ENCODE measurements around the gene NOS3.
"Not testable (repeated sequence)": the region's sequence is repeated elsewhere in the genome, so short reads cannot be mapped to it uniquely, and the experiment has no call there.

NOS3 gene

DNA sequence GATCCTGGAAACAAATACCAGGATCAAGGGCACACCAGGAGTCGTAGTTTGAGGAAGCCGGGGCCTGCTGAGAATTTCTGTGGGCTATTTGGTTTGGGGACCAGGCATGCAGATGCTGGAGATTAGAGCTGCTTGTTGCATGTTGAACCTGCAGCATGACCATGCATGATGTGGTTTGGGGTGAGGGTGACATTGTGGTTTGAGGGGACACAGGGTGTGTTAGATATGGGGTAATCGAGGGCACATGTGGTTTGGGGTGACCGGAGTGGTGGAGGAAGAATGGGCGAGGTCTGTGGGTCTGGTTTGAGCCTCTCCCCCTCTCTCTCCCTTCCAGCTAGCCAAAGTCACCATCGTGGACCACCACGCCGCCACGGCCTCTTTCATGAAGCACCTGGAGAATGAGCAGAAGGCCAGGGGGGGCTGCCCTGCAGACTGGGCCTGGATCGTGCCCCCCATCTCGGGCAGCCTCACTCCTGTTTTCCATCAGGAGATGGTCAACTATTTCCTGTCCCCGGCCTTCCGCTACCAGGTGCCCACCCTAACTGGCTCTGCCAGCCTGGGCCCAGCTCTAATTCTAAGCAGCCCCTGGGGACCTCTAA, 10.2 kb downstream of the NOS3 start:
- DNase-seq (ENCODE audit: low spot score) = no peak

GRCh38 chr7:151001546-151001945, 10.7 kb downstream of the NOS3 start:
- no peak for DNase-seq (ENCODE audit: low spot score)

GRCh38 chr7:151003572-151003971, 12.8 kb downstream of the NOS3 start:
- no peak for DNase-seq (ENCODE audit: low spot score)

DNA sequence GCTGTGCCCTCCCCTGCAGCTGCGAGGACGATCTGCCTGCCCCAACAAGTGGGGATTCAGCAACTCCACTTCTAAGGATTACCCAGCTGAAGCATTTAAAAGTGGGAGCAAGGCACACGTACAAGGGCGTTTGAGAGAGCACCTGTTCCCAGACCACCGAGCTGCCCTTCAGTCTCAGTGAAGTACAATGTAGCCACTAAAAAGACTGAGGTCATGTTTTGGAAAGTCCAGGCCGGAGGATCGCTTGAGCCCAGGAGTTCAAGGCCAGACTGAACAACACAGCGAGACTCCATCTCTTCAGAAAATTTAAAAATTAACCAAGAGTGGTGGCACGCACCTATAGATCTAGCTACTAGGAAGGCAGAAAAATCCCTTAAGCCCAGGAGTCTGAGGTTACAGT, 14.7 kb downstream of the NOS3 start:
- DNase-seq (ENCODE audit: low spot score) = no peak

DNA sequence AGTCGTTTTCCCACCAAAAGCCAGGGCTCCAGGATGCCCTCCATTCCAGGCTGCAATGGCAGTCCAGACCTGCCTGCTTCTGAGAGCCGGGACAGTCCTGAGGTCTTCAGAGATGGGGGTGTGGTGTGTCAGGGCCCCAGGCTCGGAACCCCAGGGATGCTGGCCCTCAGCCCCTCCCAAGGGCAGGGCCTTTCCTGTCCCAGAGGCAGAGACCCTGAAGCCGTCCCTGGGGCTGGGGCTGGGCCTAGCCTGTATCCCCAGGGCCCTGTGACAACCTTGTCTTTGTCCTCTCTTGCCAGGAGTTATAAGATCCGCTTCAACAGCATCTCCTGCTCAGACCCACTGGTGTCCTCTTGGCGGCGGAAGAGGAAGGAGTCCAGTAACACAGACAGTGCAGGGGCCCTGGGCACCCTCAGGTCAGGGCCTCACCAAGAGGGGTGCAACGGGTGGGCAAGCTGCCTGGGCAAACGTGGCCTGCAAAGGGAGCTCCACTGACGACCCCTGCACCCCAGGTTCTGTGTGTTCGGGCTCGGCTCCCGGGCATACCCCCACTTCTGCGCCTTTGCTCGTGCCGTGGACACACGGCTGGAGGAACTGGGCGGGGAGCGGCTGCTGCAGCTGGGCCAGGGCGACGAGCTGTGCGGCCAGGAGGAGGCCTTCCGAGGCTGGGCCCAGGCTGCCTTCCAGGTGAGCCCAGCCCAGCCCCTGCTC, 15.9 kb downstream of the NOS3 start:
- DNase-seq (ENCODE audit: low spot score) = no peak

- no peak for DNase-seq (ENCODE audit: low spot score)
Observed at GRCh38 chr7:151007469-151007898, 16.7 kb downstream of the NOS3 start.

DNA sequence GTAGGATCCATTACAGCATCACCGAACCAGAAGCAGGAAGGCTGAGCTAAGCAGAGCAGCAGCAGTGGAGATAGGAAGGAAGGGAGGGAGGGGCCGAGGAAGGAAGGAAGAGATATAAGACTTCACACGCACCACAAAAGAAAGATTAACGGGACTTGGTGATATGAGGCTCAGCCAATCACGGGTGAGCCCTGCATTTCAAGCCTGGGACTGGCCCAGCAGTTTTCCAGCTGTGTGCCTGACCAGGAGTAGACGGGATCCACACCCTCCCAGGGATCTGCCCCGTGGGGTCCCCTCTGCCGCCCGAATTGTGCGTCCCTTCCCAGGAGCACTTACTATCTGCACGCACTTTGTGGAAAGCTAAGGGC, 17.3 kb downstream of the NOS3 start:
- no peak for DNase-seq (ENCODE audit: low spot score)

DNA sequence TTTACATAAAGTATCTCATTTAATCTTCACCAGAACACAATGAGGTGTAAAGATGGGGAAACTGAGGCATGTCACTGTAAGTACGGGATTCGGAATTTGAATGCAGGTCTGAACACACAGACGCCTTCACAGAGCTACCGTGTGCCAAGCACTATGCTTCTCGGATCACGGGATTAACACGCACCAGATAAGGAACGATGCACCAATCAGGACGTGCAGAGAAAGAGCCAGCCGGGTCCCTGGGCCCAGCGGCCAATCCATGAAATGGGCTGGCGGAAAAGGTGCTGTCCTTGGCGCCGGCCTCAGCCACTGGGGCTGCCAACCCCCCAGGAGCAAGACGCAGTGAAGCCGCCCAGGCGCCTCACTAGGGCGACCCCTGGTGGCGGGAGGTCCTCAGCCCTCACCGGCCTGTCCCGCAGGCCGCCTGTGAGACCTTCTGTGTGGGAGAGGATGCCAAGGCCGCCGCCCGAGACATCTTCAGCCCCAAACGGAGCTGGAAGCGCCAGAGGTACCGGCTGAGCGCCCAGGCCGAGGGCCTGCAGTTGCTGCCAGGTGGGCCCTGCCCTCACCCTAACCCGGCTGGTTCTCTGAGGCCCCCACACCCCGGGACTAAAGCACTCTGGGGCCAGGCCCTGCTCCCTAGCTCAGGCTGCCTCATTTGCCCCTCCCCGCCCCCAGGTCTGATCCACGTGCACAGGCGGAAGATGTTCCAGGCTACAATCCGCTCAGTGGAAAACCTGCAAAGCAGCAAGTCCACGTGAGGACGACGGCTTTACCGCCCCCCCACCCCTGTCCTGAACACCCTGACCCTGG, 17.9 kb downstream of the NOS3 start:
- peak; percentile 87 for DNase-seq (ENCODE audit: low spot score)

GRCh38 chr7:151009327-151010036, 18.7 kb downstream of the NOS3 start:
- DNase-seq (ENCODE audit: low spot score) = peak; percentile 47

DNA sequence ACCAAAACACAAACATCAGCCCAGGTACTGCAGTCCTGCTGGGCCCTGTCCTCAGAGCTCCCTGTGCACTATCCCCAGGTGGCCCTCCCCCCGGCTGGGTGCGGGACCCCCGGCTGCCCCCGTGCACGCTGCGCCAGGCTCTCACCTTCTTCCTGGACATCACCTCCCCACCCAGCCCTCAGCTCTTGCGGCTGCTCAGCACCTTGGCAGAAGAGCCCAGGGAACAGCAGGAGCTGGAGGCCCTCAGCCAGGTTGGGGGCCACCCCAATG, 19.2 kb downstream of the NOS3 start:
- no peak for DNase-seq (ENCODE audit: low spot score)

GRCh38 chr7:151010307-151011096, 19.7 kb downstream of the NOS3 start:
- no peak for DNase-seq (ENCODE audit: low spot score)

DNA sequence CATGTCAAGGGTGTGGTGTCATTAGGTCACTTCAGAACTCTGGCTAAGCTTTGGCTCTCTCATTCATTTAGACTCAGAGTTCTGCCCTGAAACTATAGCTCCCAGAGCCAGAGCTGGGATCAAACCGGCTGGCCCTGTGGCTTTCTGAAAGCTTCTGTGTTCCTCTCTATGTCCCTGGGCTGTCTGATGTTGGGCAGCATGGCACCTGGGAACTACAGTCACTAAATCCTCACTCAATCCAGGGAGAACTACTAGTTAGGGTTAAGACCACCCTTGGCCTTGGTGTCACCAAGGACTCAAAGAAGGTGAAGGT, 20.2 kb downstream of the NOS3 start:
- DNase-seq (ENCODE audit: low spot score) = no peak

- not testable (repeated sequence) for DNase-seq (ENCODE audit: low spot score)
Observed at GRCh38 chr7:151011616-151012015, 20.8 kb downstream of the NOS3 start.

- no peak for DNase-seq (ENCODE audit: low spot score)
Observed at GRCh38 chr7:151012031-151012692, 21.3 kb downstream of the NOS3 start.

- peak; percentile 59 for DNase-seq (ENCODE audit: low spot score)
Observed at GRCh38 chr7:151012911-151013347, 22.1 kb downstream of the NOS3 start.

- peak; percentile 54 for DNase-seq (ENCODE audit: low spot score)
Observed at GRCh38 chr7:151013356-151013732, 22.5 kb downstream of the NOS3 start.

GRCh38 chr7:151013733-151014497, 23.1 kb downstream of the NOS3 start:
- DNase-seq (ENCODE audit: low spot score) = peak; percentile 80

DNA sequence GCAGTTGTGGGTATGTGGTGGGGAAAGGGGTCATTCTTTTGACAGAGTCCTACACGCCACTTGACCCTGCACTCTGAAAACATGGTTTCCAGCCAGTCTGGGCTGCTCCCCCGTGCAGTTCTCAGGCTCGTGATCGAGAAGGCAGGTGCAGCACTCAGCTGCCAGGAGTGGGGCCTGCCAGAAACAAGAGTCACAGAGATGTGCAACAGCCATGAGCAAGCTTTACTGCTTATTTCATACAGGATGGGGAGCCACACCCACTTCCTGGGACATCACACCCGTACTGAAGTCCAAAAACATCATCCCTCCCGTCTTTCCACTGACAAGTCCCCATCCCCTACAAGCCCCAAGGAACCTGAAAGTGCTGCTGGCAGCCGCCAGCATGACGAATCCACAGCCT, 24.1 kb downstream of the NOS3 start:
- DNase-seq (ENCODE audit: low spot score) = no peak

DNA sequence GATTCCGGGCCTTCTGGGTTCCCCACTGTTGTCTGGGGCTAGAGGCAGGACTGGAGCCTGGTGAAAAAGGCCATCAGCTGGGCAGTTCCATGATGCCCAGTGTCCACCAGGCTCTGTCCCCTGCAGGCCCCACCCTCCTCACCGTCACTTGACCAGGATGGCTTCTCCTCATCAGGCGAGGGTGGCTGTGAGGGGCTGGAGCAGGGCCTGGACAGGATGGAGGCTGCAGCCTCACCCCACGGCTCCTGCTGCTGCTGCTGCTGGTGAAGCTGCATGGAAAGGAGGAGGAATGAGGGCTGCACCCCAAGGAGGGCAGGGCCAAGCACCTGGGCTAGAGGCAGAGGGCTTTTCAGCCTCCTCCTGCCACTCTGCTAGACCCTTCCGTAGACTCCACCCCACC, 25.1 kb downstream of the NOS3 start:
- no peak for DNase-seq (ENCODE audit: low spot score)

DNA sequence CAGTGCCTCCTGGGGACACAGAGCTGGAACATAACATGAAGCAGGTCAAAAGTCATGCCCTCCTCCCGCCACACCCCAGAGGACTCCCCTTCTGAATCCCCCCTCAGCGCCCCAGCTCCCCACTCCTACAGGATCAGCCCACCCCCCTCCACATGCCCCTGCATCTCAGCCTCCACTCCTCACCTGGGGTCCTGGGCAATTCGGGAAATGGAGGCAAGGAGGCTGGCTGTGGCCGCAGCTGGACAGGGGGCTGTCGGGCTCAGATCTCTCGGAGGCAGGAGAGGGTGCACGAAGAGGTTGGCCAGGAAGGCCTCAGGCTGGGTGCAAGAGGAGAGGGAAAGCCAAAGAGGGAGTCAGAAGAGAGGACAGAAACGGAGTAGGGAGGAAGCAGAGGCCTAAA, 25.7 kb downstream of the NOS3 start:
- no peak for DNase-seq (ENCODE audit: low spot score)

- no peak for DNase-seq (ENCODE audit: low spot score)
Observed at GRCh38 chr7:151016942-151017341, 26.1 kb downstream of the NOS3 start.

Data from iPS-NIHi11 (cell line).